ENCODE results near the gene BCL2L12. TPM values are rescaled to one million over a fixed set of nuclear protein-coding genes. Genes with fewer than 3 reads are reported as not detected.

BCL2L12 gene
- total RNA-seq, 1 experiment from 2014 or later = 93.9 TPM

DNA sequence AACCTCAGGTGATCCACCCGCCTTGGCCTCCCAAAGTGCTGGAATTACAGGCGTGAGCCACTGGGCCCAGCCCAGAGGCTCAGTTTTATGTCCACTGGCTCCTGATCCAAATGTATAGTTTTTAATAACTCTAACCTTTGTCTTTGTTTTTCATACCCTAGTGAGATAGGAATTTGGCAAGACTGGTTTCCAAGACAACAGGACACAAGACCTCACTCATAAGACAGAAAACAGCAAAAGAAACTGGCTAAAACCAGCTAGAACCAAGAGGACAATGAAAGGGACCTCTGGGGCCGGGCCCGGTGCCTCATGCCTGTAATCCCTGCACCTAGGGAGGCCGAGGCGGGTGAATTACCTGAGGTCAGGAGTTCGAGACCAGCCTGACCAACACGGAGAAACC lies 52.8 kb downstream of the BCL2L12 start:
- Histone ChIP-seq H3K36me3 (ENCODE audit: control insufficient read depth in 1 of 2, insufficient read depth in 2 of 2, low read length in 2 of 2) (no peaks in the 10 kb centered on the region), H3K27me3 (ENCODE audit: insufficient read depth, low read length) (no peaks in the 10 kb centered on the region), H3K9ac (ENCODE audit: low read length) (0 out of 2 replicates have a peak overlapping the region, but pooled peaks have one; percentile 75), H3K27ac (ENCODE audit: low read depth, low read length) (peak overlapping the region; percentile 68), H3K9me3 (ENCODE audit: control insufficient read depth in 1 of 2, insufficient read depth in 1 of 2, low read depth in 1 of 2, low read length in 2 of 2) (no peaks in the 10 kb centered on the region), H3K4me2 (ENCODE audit: low read length) (peak overlapping the region; percentile 88), H3K9me2 (ENCODE audit: insufficient read depth) (no peaks in the 10 kb centered on the region), H3K79me2 (ENCODE audit: insufficient read depth, low read length) (no peaks in the 10 kb centered on the region), H3K4me3 (replicated peaks in 1 of 2; ENCODE audit: low read depth in 1 of 2, low read length in 2 of 2) (peak overlapping the region; percentile 62 to 87), H3K4me1 (ENCODE audit: control insufficient read depth in 1 of 2, insufficient read depth in 2 of 2, low read length in 2 of 2) (peaks cover 3 to 24% of the 10 kb centered on the region in 2 experiments), H4K20me1 (ENCODE audit: insufficient read depth) (no peaks in the 10 kb centered on the region), H2AFZ (ENCODE audit: low read depth, low read length, poor library complexity, severe bottlenecking) (no peak overlapping the region)
- intact Hi-C loops (cut with micrococcal nuclease) = loop anchor here (1.0 kb wide), 1 partner anchor 48 kb away; no protein-coding TSS in a partner anchor
- BruUV-seq (replicated peaks) = no TSS peak
- RAD21 ChIA-PET (ENCODE audit: low non-redundant PET in 1 of 2, low total read pairs in 2 of 2, uncharacterized antibody in 2 of 2, unreplicated experiment in 2 of 2) = no interaction called here
- DNase-seq (ENCODE audit: low read depth, low spot score) (no peak), ATAC-seq (no peak)
- POLR2A ChIA-PET = interaction anchor here (0.9 to 1.6 kb wide), 4 partner anchors 18 to 158 kb away, joined by 3 to 5 read pairs (median 4); partner anchors contain the start of genes AKT1S1, AP2A1 and PRMT1
- CTCF ChIA-PET = no interaction called here
- TF ChIP-seq CEBPB (IDR thresholded peaks at IDR 0.05; ENCODE audit: low read depth) (no peak), RAD21 (IDR thresholded peaks at IDR 0.05; ENCODE audit: low read depth) (no peak), ZFX (IDR thresholded peaks at IDR 0.05) (no peak), EZH2phosphoT487 (IDR thresholded peaks at IDR 0.05; ENCODE audit: borderline replicate concordance) (no peak), POLR2A (IDR thresholded peaks at IDR 0.05; ENCODE audit: borderline replicate concordance, extremely low read depth, insufficient read depth, insufficient read length) (no peak), ELF1 (IDR thresholded peaks at IDR 0.05; ENCODE audit: borderline replicate concordance, low read depth) (no peak), FOSL1 (IDR thresholded peaks at IDR 0.05; ENCODE audit: low read depth) (no peak), ZNF274 (IDR thresholded peaks at IDR 0.05; ENCODE audit: low read depth, low read length) (no peak), JUND (IDR thresholded peaks at IDR 0.05) (no peak)
- TF ChIP-seq, protein P1, sequence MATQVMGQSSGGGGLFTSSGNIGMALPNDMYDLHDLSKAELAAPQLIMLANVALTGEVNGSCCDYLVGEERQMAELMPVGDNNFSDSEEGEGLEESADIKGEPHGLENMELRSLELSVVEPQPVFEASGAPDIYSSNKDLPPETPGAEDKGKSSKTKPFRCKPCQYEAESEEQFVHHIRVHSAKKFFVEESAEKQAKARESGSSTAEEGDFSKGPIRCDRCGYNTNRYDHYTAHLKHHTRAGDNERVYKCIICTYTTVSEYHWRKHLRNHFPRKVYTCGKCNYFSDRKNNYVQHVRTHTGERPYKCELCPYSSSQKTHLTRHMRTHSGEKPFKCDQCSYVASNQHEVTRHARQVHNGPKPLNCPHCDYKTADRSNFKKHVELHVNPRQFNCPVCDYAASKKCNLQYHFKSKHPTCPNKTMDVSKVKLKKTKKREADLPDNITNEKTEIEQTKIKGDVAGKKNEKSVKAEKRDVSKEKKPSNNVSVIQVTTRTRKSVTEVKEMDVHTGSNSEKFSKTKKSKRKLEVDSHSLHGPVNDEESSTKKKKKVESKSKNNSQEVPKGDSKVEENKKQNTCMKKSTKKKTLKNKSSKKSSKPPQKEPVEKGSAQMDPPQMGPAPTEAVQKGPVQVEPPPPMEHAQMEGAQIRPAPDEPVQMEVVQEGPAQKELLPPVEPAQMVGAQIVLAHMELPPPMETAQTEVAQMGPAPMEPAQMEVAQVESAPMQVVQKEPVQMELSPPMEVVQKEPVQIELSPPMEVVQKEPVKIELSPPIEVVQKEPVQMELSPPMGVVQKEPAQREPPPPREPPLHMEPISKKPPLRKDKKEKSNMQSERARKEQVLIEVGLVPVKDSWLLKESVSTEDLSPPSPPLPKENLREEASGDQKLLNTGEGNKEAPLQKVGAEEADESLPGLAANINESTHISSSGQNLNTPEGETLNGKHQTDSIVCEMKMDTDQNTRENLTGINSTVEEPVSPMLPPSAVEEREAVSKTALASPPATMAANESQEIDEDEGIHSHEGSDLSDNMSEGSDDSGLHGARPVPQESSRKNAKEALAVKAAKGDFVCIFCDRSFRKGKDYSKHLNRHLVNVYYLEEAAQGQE (IDR thresholded peaks at IDR 0.05; ENCODE audit: low read depth) = no peak
- TF ChIP-seq, protein P2, sequence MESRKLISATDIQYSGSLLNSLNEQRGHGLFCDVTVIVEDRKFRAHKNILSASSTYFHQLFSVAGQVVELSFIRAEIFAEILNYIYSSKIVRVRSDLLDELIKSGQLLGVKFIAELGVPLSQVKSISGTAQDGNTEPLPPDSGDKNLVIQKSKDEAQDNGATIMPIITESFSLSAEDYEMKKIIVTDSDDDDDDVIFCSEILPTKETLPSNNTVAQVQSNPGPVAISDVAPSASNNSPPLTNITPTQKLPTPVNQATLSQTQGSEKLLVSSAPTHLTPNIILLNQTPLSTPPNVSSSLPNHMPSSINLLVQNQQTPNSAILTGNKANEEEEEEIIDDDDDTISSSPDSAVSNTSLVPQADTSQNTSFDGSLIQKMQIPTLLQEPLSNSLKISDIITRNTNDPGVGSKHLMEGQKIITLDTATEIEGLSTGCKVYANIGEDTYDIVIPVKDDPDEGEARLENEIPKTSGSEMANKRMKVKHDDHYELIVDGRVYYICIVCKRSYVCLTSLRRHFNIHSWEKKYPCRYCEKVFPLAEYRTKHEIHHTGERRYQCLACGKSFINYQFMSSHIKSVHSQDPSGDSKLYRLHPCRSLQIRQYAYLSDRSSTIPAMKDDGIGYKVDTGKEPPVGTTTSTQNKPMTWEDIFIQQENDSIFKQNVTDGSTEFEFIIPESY (IDR thresholded peaks at IDR 0.05; ENCODE audit: extremely low read depth, insufficient replicate concordance, low read length) = no peak
- TF ChIP-seq, protein P3, sequence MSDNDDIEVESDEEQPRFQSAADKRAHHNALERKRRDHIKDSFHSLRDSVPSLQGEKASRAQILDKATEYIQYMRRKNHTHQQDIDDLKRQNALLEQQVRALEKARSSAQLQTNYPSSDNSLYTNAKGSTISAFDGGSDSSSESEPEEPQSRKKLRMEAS (IDR thresholded peaks at IDR 0.05) = no peak
